Progenitor cell of endocrine pancreas (in vitro differentiated cells): ENCODE results near the gene CTBS. TPM values are rescaled to one million over a fixed set of nuclear protein-coding genes. Genes with fewer than 3 reads are reported as not detected.

Experiments used
- DNase-seq: peaks from one replicate; pipeline ENCODE4 v3.0.0; 2021; ENCODE audit warnings: low spot score; ENCODE audit not compliant: unreplicated experiment
- H3K27ac Mint-ChIP-seq: 2 replicates; pipeline ENCODE4 v1.8.0; 2021; ENCODE audit warnings: mild to moderate bottlenecking, moderate library complexity, mixed read lengths
- H3K27me3 Mint-ChIP-seq: 2 replicates; pipeline ENCODE4 v1.8.0; 2021; ENCODE audit warnings: mixed read lengths
- H3K36me3 Mint-ChIP-seq: 2 replicates; pipeline ENCODE4 v1.8.0; 2022; ENCODE audit warnings: mixed read lengths; ENCODE audit not compliant: insufficient read depth
- H3K4me1 Mint-ChIP-seq: 2 replicates; pipeline ENCODE4 v1.8.0; 2021; ENCODE audit warnings: low read depth, mixed read lengths
- H3K4me3 Mint-ChIP-seq: 2 replicates; pipeline ENCODE4 v1.8.0; 2021; ENCODE audit warnings: low read depth, mild to moderate bottlenecking, moderate library complexity, mixed read lengths
- H3K9me3 Mint-ChIP-seq: 2 replicates; pipeline ENCODE4 v1.8.0; 2021; ENCODE audit warnings: low read depth, mixed read lengths
- total RNA-seq: library from RNA; stranded (reverse); gene quantifications from 2 replicates; pipeline ENCODE4 v1.2.1, GENCODE V29; 2021
- TF ChIP-seq, protein P1 (sequence below): fragments of 200-600 bp; sonication (generic); IDR thresholded peaks from one replicate; pipeline ENCODE4 v1.5.0; 2021; ENCODE audit warnings: antibody characterized with exemption, mild to moderate bottlenecking; ENCODE audit not compliant: unreplicated experiment

The CTBS gene
- total RNA-seq, 1 donor from 2014 or later = 10.1 TPM

DNA sequence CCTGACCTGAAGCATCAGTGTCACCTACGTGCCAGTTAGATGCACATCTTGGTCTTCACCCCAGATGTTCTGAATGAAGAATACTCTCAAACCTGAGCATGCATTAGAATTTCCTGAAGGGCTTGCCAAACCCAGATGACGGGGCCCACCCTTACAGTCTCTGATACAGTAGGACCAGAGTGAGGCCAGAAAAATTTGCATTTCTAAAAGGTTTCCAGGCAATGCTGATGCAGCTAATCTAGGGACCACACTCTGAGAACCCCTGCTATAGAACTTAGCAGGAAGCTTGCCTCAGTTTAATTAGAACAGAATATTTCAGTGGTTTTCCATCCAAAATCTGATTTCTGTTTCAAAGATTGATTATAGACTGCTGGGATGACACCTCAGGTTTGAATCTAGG lies 9.9 kb upstream of the CTBS start:
- peaks cover 18% of the 10 kb centered on the region for H3K4me1 Mint-ChIP-seq
- TF ChIP-seq, protein P1, sequence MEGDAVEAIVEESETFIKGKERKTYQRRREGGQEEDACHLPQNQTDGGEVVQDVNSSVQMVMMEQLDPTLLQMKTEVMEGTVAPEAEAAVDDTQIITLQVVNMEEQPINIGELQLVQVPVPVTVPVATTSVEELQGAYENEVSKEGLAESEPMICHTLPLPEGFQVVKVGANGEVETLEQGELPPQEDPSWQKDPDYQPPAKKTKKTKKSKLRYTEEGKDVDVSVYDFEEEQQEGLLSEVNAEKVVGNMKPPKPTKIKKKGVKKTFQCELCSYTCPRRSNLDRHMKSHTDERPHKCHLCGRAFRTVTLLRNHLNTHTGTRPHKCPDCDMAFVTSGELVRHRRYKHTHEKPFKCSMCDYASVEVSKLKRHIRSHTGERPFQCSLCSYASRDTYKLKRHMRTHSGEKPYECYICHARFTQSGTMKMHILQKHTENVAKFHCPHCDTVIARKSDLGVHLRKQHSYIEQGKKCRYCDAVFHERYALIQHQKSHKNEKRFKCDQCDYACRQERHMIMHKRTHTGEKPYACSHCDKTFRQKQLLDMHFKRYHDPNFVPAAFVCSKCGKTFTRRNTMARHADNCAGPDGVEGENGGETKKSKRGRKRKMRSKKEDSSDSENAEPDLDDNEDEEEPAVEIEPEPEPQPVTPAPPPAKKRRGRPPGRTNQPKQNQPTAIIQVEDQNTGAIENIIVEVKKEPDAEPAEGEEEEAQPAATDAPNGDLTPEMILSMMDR = no peak
- H3K4me3 Mint-ChIP-seq = no peak overlapping the region
- no peaks in the 10 kb centered on the region for H3K27me3 Mint-ChIP-seq
- no peak for DNase-seq
- H3K36me3 Mint-ChIP-seq = no peaks in the 10 kb centered on the region
- H3K27ac Mint-ChIP-seq = no peak overlapping the region
- H3K9me3 Mint-ChIP-seq = peaks cover 2% of the 10 kb centered on the region

DNA sequence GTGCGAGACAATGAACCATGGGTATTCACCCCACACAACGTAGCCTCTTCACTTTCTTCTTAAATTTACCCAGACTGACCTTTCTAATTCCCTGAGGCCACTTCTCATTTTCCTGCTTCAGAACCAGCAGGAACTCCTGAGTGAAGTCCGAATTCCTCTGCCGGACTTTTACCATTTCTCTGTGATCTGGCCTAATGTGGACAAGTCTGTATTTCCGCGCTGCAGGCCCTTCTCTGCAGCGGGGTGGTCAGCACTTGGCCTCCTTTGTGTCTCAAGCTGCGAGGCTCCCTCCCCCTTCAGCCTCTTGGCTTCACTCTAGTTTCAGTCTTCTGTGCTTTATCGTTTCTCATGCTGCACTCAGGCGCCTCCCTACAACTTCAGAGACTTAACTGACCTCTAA lies 9.4 kb upstream of the CTBS start:
- TF ChIP-seq, protein P1 = no peak
- Mint-ChIP-seq H3K4me3 (no peak overlapping the region), H3K27me3 (no peaks in the 10 kb centered on the region), H3K36me3 (no peaks in the 10 kb centered on the region), H3K27ac (peak overlapping the region; percentile 29), H3K4me1 (peaks cover 18% of the 10 kb centered on the region), H3K9me3 (peaks cover 3% of the 10 kb centered on the region)
- no peak for DNase-seq

DNA sequence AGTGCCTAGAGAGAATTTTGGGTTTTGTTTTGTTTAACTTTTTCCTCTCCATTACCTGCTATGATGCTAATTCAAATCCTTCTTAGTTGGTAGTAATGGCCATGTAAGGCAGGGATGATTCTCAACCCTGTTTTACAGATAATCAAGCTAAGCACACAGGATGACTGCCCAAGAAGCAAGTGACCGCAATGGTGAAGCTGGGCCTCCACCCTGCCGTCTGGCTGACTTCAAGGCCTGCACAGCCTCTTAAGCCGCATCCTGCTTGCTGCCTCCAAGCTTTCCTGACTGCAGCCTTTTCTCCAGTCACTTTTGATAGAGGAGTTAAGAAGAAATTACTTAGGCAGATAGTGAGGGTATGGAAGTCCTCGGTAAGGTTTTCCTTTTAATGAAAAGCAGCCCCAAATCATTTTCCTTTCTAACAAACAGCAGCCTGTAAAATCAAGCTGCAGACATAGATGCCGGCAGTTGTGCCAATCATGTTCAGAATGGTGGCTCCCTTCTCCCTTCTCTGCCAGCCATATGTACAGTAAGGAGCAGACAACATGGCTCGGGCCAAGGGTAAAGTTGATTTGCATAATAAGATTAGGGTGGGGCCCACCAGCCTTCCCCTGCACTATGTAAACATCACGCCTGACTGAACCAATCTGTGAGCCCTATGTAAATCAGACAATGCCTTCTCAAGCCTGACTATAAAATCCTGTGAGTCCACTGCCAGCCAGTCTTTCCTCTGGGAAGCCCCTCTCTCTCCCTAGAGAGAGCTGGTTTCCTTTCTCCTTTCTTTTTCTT lies 8.8 kb upstream of the CTBS start:
- DNase-seq = no peak
- TF ChIP-seq, protein P1 = no peak
- H3K27me3 Mint-ChIP-seq = no peaks in the 10 kb centered on the region
- H3K9me3 Mint-ChIP-seq = peaks cover 3% of the 10 kb centered on the region
- no peak overlapping the region for H3K4me3 Mint-ChIP-seq
- no peaks in the 10 kb centered on the region for H3K36me3 Mint-ChIP-seq
- H3K4me1 Mint-ChIP-seq = peaks cover 18% of the 10 kb centered on the region
- peak overlapping the region; percentile 29 for H3K27ac Mint-ChIP-seq

DNA sequence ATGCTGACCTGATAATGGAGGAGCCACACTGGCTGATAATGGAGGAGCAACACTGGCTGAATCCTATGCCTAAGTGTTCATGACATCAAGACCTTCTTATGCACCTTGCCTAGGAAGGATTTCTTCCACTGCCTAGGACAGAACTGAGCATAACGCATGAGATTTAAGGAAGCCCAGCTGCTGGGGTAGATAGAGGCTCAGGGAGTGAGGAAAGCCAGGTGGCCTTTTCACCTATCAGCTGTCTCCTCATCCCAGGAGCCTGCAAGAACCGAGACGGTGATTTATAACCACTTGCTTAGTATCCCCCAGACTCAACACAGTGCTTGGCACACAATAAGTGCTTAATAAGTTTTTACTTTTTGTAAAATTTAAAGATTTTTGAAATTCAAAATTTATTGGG lies 7.4 kb upstream of the CTBS start:
- Mint-ChIP-seq H3K9me3 (peaks cover 3% of the 10 kb centered on the region), H3K36me3 (no peaks in the 10 kb centered on the region), H3K27ac (no peak overlapping the region), H3K4me1 (peaks cover 18% of the 10 kb centered on the region), H3K27me3 (no peaks in the 10 kb centered on the region), H3K4me3 (no peak overlapping the region)
- no peak for DNase-seq
- TF ChIP-seq, protein P1 = no peak

DNA sequence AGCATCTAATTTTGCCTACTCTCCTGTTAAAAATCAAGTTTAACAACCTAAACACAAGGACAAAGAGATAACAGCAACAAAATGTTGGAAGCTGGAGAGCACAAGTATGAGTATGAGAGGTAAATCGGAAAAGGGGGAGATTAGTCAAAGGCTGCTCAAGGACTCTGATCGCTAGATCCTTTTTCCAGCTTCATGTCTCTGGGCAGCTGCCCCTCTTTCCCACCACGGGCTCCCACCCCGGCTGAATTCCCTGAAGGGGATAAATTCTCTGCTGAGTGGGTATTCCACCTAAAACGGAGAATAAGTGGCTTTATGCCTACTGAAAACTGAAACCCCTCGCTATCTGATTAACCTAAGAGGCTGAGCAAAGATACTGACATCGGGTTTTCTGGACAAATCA lies 696 bp upstream of the CTBS start:
- H3K27ac Mint-ChIP-seq = peak overlapping the region; percentile 98
- H3K27me3 Mint-ChIP-seq = no peaks in the 10 kb centered on the region
- no peak for DNase-seq

More for the DNA sequence above, 696 bp upstream of the CTBS start:
- Mint-ChIP-seq H3K4me1 (peaks cover 33% of the 10 kb centered on the region), H3K9me3 (peaks cover 3% of the 10 kb centered on the region), H3K4me3 (peak overlapping the region; percentile 93), H3K36me3 (peaks cover 3% of the 10 kb centered on the region)
- TF ChIP-seq, protein P1 = no peak
